Uterus (tissue), 4 donors: ENCODE data around the gene FOXO1. TPM values are rescaled to one million over a fixed set of nuclear protein-coding genes. Genes with fewer than 3 reads are reported as not detected.

ENCODE experiments used
- DNase-seq, 2 donors: peaks; one replicate each; pipeline ENCODE4 v3.0.0-alpha.2; 2019 to 2020
- H3K27ac ChIP-seq, 2 donors: fragments of 200-600 bp; sonication (generic); 1 replicate in 1 of 2; 2 replicates in 1 of 2; pipeline ENCODE4 v1.5.1; 2016 to 2018
- H3K27me3 ChIP-seq, 2 donors: fragments of 200-600 bp; sonication (generic); one replicate each; pipeline ENCODE4 v1.5.1; 2018 to 2019; ENCODE audit warnings: control low read depth in 1 of 2
- H3K36me3 ChIP-seq, 2 donors: fragments of 200-600 bp; sonication (generic); one replicate each; pipeline ENCODE4 v1.5.1; 2019; ENCODE audit warnings: control low read depth in 1 of 2
- H3K4me1 ChIP-seq, 2 donors: fragments of 200-600 bp; sonication (generic); one replicate each; pipeline ENCODE4 v1.5.1; 2018 to 2019; ENCODE audit warnings: control low read depth in 1 of 2
- H3K4me3 ChIP-seq, 2 donors: fragments of 200-600 bp; sonication (generic); 1 replicate in 1 of 2; 2 replicates in 1 of 2; pipeline ENCODE4 v1.5.1; 2018 to 2019; ENCODE audit warnings: mild to moderate bottlenecking in 1 of 2
- H3K9me3 ChIP-seq, 2 donors: fragments of 200-600 bp; sonication (generic); one replicate each; pipeline ENCODE4 v1.5.1; 2019; ENCODE audit warnings: control low read depth in 1 of 2
- CTCF ChIP-seq, 4 experiments: fragments of 200-600 bp in 2 of 4; fragments of 450-650 bp in 2 of 4; sonication (generic) in 2 of 4; IDR thresholded peaks; one replicate each; pipeline ENCODE4 v1.5.1; 2016 to 2019; ENCODE audit warnings: antibody characterized with exemption in 4 of 4, mild to moderate bottlenecking in 2 of 4, moderate library complexity in 1 of 4
- POLR2A ChIP-seq, 2 donors: fragments of 450-650 bp; IDR thresholded peaks; one replicate each; pipeline ENCODE4 v1.6.1; 2016; ENCODE audit warnings: antibody characterized with exemption in 2 of 2, mild to moderate bottlenecking in 1 of 2, moderate library complexity in 1 of 2
- intact Hi-C: fragments of 100-400 bp; cut with DNase I; formaldehyde crosslinking; loops from one replicate; pipeline ENCODE4 v1.15.1; 2023; ENCODE audit warnings: low total_unique reads
- total RNA-seq, 4 donors: library from RNA; depleted of rRNA in 3 of 4; stranded (reverse); fragments of >200 nt in 3 of 4; gene quantifications; one replicate each; pipeline versions ENCODE4 v1.1.0 to v1.2.4, GENCODE V29; 2014 to 2023
- donor health status: DM: yes; HTN: yes; CAD: no.

The FOXO1 gene
- total RNA-seq, 4 donors from 2014 or later, result 46.8 to 130 (median 60.9) TPM

- Histone ChIP-seq H3K9me3 (no peaks in the 10 kb centered on the region), H3K27me3 (no peaks in the 10 kb centered on the region), H3K27ac (no peak overlapping the region), H3K36me3 (no peaks in the 10 kb centered on the region), H3K4me1 (no peaks in the 10 kb centered on the region), H3K4me3 (no peak overlapping the region)
- no peak for DNase-seq
- TF ChIP-seq POLR2A (IDR thresholded peaks at IDR 0.05), result no peak
- no peak for TF ChIP-seq CTCF (IDR thresholded peaks at IDR 0.05)
- intact Hi-C loops, result no loop called here
Observed at GRCh38 chr13:40518481-40518882, 148.0 kb downstream of the FOXO1 start.

GRCh38 chr13:40517486-40518480, 148.7 kb downstream of the FOXO1 start:
- H3K36me3 ChIP-seq, result no peaks in the 10 kb centered on the region
- no peaks in the 10 kb centered on the region for H3K9me3 ChIP-seq
- H3K27me3 ChIP-seq, result no peaks in the 10 kb centered on the region
- no peaks in the 10 kb centered on the region for H3K4me1 ChIP-seq
- no peak overlapping the region for H3K27ac ChIP-seq
- no peak for DNase-seq
- no peak overlapping the region for H3K4me3 ChIP-seq
- intact Hi-C loops, result no loop called here
- TF ChIP-seq POLR2A (IDR thresholded peaks at IDR 0.05) (no peak), CTCF (IDR thresholded peaks at IDR 0.05) (no peak)

GRCh38 chr13:40515702-40516101, 150.7 kb downstream of the FOXO1 start:
- Histone ChIP-seq H3K9me3 (no peaks in the 10 kb centered on the region), H3K27me3 (no peaks in the 10 kb centered on the region), H3K27ac (no peak overlapping the region), H3K36me3 (no peaks in the 10 kb centered on the region), H3K4me3 (no peak overlapping the region), H3K4me1 (no peaks in the 10 kb centered on the region)
- intact Hi-C loops, result no loop called here
- no peak for TF ChIP-seq POLR2A (IDR thresholded peaks at IDR 0.05)
- no peak for TF ChIP-seq CTCF (IDR thresholded peaks at IDR 0.05)
- no peak for DNase-seq

GRCh38 chr13:40514802-40515201, 151.6 kb downstream of the FOXO1 start:
- H3K27me3 ChIP-seq, result no peaks in the 10 kb centered on the region
- no peak for DNase-seq
- intact Hi-C loops, result no loop called here
- TF ChIP-seq POLR2A (IDR thresholded peaks at IDR 0.05) (no peak), CTCF (IDR thresholded peaks at IDR 0.05) (no peak)
- H3K4me1 ChIP-seq, result no peaks in the 10 kb centered on the region
- H3K9me3 ChIP-seq, result no peaks in the 10 kb centered on the region
- H3K4me3 ChIP-seq, result no peak overlapping the region
- H3K36me3 ChIP-seq, result no peaks in the 10 kb centered on the region
- no peak overlapping the region for H3K27ac ChIP-seq

GRCh38 chr13:40509876-40510275, 156.6 kb downstream of the FOXO1 start:
- no peaks in the 10 kb centered on the region for H3K27me3 ChIP-seq
- no peak for DNase-seq
- no peak overlapping the region for H3K27ac ChIP-seq
- TF ChIP-seq POLR2A (IDR thresholded peaks at IDR 0.05) (no peak), CTCF (IDR thresholded peaks at IDR 0.05) (no peak)
- intact Hi-C loops, result no loop called here
- H3K36me3 ChIP-seq, result no peaks in the 10 kb centered on the region
- H3K9me3 ChIP-seq, result no peaks in the 10 kb centered on the region
- no peaks in the 10 kb centered on the region for H3K4me1 ChIP-seq
- H3K4me3 ChIP-seq, result no peak overlapping the region
